ENCODE results near the gene ACTR3.
A peak's percentile ranks its signal among the peaks of the same experiment; 100 is the strongest.
"Not testable (repeated sequence)": the region's sequence is repeated elsewhere in the genome, so short reads cannot be mapped to it uniquely, and the experiment has no call there.

Gene ACTR3

DNA sequence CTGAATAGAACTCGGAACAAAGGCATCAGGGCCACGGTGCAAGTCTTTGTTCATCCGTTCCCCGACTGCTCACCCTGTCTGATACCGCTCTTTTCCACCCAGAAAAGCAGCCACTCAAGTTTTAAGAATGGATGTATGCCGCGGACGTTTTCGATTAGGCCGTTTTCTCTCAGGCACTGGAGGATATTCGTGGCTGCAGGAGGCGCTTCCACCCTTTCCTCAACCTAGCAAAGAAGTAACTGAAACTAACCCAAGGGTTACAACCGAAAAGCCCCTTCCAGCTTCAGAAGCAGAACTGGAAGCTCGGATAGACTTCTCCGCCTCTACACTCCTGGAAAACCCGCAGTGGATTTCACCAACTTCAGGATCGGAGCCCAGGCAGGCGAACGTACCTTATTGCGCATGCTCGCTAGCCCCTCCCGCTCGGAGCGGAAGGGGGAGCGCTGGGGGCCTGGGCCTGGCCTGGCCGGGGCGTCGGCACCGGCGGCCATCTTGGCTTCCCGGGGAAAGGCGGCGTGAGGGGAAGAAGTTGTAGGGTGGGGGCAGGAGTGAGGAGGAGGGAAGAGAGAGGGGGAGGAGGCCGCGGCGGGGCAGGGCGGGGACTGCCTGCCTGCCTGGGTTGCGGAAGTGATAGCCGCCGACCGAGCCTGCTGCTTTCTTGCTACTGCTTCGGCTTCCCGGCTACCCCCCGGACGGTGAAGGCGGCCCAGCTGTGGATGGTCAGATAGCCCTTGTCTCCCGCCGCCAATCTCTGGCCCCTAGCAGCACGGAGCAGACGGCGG, at the start of gene ACTR3:
TSS of gene ACTR3 (plus strand) at position 619 of the 782 bp plus-strand sequence. CDS start 191 bp downstream, outside the sequence.
- peak; percentile 95 to 97 (median 96) for DNase-seq (ENCODE audit: low read depth in 3 of 3)

DNA sequence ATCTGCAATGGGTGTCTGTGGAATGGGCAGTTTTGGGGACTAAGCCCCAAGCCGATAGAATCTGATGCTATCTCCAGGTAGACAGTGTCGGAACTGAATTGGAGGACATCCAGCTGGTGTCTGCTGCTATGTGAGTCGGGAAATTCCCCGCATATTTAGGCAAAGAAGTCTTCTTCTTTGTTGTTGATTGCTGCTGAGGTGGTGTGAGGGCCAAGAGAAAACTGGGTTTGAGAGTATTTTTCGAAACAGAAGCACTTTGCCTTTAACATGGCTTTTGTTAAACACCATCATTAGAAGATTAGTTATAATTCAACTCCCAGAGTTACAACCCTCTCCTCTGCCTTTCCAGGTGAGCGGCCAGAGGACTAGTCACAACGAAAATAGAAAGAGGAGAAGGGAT, 49.4 kb upstream of the ACTR3 start:
- DNase-seq (ENCODE audit: low read depth in 3 of 3): no peak

DNA sequence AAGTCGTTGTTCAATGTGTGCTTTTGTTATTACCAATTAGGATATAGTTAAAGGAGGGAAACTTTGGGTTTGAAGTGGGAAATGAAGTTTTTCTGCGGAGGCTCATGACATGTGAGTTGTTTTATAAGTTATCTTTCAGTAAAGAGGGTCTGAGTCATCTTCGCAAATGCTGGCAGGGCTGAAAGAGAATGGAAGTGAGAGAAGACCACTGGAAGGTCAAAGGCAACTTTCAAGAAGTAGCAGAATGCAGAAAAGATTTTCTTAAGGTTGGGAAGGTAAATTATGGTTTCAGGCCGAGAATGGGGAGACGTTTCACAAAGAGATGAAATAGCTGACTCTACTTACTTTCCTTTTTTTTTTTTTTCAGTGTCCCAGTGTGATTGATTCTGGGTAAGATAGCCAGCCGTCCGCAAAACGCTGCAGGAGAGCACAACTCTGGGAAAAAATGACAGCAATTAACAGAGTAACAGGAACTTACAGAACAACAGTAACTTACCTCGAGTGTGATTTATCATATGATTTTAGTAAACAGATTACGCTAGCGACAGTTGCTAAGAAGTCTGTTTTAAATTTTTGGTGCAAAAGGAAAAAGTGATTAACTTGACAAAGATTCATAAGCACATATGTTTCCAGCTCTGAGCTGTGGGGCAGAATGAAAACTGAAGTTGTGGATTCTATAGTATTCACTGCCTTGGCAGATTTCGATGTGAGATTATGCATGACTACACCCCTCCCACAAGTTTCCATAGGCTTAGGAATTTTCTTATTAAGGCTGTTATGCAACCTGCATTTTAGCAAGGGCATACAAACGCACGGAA, 46.8 kb upstream of the ACTR3 start:
- no peak for DNase-seq (ENCODE audit: low read depth in 3 of 3)

DNA sequence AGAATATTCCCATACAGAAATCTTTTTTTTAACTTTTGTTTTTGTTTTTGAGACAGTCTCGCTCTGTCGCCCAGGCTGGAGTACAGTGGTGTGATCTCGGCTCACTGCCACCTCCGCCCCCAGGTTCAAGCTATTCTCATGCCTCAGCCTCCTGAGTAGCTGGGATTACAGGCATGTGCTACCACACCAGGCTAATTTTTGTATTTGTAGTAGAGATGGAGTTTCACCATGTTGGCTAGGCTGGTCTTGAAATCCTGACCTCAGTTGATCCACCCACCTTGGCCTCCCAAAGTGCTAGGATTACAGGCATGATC, 46.2 kb upstream of the ACTR3 start:
- not testable (repeated sequence) for DNase-seq (ENCODE audit: low read depth in 3 of 3)

DNA sequence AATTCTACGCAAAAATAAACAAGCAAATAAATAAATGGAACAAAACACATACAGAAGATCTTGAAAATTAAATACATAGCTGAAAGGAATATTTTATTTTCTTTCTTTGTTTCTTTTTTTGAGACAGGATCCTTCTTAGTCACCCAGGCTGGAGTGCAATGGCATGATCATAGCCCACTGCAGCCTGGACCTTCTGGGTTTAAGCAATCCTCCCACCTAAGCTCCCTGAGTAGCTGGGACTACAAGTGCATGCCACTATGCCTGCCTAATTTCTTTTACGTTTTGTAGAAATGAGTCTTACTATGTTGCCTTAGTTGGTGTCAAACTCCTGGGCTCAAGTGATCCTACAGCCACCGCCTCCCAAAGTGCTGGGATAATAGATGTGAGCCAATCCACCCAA, 44.6 kb upstream of the ACTR3 start:
- DNase-seq (ENCODE audit: low read depth in 3 of 3): no peak

DNA sequence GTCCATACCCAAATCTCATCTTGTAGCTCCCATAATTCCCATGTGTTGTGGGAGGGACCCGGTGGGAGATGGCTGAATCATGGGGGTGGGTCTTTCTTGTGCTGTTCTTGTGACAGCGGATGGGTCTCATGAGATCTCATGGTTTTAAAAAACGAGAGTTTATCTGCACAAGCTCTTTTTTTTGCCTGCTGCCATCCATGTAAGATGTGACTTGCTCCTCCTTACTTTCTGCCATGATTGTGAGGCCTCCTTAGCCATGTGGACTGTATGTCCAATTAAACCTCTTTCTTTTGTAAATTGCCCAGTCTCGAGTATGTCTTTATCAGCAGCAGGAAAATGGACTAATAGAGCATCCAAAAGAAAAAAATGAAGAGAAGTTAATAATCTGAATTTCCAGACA, 44.1 kb upstream of the ACTR3 start:
- DNase-seq (ENCODE audit: low read depth in 3 of 3): not testable (repeated sequence)

DNA sequence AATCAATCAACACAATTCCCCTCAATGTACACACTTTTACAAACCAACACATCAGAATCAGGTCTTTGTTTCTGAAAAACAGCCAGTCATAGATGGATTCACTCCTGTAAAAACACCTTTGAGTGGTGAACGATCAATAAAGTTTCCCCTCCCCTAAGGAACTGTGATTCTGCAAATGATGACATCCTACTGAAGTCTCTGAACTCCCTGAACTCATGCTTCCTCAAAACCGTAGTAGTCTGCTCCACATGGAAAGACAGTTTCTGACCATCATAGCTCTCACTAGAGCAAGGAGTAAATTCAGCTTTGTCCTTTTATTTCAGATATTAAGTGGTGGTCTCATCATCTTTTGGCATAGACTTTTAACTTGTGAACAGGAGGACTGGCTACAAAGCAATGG, 43.5 kb upstream of the ACTR3 start:
- DNase-seq (ENCODE audit: low read depth in 3 of 3): no peak

DNA sequence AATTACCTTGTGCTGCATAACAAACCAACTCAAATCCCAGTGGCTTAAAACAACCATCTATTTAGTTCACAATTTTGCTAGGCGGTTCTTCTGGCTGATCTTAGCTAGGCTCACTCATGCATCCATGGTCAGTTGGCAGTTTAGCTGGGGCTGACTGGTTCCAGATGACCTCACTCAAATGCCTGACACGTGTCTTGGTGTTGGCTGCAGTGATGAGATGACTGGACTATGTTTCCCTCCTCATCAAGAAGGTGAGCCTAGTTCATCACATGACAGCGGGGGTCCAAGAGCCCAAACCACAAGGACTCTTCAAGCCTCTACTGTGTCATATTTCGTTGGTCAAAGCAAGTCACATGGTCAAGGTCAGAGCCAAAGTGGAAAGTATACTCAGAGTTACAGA, 42.7 kb upstream of the ACTR3 start:
- DNase-seq (ENCODE audit: low read depth in 3 of 3): no peak

DNA sequence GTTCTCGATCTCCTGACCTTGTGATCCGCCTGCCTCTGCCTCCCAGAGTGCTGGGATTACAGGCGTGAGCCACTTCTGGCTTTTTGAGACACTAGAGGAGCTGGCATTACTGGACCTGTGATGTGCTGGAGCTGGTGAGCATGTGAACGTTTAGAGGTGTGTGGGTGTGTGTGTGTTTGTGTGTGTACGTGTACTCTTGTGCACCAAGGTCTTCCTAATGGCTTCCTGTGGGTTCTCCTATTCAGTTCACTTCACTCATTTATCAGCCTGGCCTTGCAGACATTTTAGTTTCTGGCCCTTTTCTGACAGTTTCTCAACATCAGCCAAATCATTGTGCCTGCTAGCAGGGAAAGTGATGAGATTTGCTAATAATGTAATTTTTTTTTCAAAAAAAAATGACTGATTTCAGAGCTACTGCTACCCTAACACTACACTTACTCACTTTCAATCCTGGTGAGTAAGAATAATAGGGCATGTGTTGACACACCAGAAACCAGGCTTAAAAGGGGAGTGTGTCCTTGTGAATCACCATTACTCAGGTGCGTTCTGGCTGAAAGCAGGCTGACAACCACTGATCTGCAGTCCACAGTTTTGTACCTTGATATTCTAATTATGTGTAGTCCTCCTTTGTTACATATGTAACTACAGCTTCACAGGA, 41.0 kb upstream of the ACTR3 start:
- peak in 2 of 3 experiments; percentile 19 to 34 for DNase-seq (ENCODE audit: low read depth in 3 of 3)

DNA sequence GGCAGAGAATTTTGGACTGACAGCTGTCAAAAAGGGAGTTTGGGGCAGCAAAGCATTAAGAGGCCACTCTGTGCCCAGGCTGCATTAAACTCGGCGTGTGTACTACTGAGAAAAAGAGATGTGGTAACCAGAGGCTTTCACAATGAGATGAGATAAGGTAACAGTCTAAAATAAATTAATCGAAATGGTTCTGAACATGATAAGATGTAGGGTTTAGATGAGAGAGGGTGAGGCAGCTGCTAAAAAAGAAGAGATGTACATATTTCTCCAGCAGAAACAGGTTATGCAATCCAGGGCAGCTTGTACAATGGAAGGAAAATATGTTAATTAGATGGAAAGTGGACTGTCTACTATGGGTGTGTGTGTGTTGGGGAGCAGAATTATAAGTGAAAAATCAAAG, 39.2 kb upstream of the ACTR3 start:
- DNase-seq (ENCODE audit: low read depth in 3 of 3): no peak

DNA sequence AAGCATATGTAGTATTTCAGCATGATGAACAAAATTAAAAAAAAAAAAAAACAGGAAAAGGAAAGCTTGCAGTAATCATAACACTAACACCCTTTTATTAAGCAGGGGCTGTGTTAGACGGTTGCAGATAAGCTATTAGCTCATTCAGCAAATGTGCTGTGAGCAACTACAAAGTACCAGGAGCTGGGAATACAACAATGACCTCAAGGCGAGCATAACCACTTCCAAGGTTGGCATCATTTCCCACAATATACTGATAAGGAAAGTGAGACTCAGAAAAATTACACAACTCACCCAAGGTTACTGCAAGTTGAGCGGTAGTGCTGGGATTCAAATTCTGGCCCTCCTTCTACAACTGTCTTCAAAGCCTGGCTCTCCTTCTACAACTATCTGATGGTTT, 38.2 kb upstream of the ACTR3 start:
- DNase-seq (ENCODE audit: low read depth in 3 of 3): no peak

DNA sequence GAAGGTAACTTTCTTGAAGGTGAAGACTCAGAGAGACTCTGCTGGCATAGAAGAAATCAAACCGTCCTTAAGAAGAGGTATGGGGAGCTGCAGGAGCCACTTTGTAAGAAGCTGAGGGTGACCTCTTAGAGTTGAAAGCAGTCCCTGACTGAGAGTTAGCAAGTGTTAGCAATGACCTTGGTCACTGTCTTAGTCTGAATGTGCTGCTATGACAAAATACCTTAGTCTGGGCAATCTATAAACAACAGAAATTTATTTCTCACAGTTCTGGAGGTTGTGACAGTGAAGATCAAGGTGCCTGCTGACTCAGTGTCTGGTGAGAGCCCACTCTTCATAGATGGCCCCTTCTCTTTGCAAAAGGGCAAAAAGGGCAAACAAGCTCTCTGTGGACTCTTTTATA, 35.7 kb upstream of the ACTR3 start:
- no peak for DNase-seq (ENCODE audit: low read depth in 3 of 3)

DNA sequence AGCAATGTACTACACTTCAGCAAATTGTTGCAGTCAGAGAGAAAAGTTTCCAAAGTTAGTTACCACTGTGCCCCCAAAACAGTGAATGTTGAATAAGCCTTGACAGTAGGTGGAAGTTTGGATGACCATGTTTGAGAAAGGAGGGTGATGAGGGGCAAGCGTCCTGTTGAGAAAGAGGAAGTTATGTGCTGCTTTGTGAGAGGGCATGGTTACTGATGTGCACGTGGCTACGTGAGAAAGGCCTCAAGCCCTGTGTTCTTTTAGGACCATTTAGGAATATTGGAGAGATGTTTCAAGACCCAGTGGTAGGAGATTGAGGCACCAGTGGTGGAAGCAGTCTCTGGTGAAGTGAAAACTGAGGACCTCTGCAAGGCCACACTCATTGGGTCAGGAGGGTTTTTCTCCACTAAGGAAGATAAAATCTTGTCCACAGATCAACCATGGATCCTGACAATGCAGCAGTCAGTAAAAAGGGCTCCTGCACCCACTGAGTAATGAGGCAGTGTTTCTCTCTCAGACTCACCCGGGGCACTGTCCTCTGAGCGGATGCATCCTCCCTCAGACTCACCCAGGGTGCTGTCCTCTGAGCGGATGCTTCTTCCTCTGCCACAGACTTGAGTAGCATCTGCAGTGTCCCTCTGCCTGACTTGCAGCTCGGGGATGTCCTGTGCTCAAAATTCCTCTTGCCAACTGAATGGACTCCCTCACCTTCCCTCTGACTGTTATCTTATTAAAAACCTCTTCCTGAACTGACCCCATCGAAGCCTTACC, 34.7 kb upstream of the ACTR3 start:
- no peak for DNase-seq (ENCODE audit: low read depth in 3 of 3)

DNA sequence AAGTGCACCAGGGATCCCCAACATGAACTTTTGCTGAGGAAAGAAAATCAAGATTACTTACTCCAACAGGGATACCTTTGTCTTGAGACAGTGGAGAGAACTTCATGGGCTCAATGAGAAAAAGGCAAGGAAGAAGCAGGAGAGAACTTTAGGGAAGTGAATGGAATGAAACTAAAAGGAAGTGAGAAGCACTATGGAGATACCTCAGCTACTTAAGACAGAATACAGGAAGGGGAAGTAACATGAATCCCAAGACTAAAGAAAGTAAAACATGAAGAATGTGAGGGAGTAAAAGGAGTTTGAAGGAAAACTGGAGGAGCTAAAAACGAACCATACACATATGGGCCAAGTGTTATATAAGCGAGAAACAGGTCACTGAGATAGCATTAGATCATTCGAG, 32.4 kb upstream of the ACTR3 start:
- no peak for DNase-seq (ENCODE audit: low read depth in 3 of 3)

DNA sequence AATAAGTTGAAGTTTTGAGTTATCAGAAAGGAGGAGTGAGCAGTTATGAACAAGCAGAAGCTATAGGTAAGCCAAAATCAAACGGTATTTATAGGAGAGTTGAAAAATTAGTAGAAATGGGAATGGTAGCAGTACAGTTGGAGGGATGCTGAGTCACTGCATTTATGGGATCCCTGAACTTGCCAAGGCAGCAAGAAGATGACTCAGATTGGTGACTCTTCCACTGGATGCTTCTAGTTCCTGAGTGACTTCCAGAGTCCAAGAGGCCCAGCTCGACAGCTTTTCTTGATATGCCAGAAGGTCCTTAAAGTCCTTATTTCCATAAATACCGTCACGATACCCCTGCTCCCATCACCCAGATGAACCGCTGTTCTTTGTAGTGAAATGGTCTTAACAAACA, 31.1 kb upstream of the ACTR3 start:
- DNase-seq (ENCODE audit: low read depth in 3 of 3): no peak

DNA sequence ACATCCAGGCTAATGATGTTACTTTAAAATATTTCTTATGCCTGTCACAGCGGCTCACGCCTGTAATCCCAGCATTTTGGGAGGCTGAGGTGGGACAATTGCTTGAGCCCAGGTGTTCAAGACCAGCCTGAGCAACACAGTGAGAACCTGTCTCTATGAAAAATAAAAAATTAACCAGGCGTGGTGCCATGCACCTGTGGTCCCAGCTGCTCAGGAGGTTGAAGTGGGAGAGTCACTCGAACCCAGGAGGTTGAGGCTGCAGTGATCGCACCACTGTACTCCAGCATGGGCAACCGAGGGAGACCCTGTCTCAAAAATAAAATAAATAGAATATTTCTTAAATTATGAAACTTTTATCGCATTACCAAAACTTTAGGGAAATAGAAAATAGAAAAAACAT, 28.1 kb upstream of the ACTR3 start:
- DNase-seq (ENCODE audit: low read depth in 3 of 3): no peak

DNA sequence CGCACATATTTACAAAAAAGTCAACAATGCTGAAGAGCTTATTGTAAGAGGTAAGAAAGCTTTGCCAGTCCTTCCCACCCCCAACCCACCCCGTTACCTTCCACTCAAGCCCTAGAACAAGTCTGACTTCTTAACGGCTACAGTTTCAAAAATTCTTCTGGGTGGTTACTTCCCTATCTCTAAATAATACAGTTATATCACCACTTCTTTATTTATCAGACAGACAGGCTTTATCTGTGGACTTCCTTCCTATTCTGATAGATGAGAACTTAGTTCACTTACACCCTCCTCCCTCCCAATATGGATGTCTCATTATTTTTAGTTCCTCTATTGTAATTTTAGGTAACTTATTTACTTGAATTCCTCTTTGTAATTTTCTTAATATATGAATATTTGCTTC, 26.7 kb upstream of the ACTR3 start:
- no peak for DNase-seq (ENCODE audit: low read depth in 3 of 3)

DNA sequence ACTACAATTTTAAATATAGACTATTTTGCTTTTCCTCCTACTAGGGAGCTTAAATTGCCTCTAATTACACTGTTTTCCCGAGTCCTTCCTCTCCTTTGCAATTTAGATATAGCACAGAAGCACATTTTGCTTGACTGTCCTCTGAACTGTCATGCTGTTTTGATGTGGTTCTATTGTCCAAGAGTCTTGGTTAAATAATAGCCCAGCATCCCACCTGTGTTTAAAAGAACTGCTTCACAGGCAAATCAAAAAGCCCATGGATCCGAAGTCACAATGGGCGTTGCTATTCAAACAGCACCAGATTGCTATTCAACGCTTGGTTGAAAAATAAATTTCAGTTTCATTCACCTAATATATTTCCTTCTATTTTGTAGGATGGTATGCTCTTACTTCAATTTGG, 22.3 kb upstream of the ACTR3 start:
- no peak for DNase-seq (ENCODE audit: low read depth in 3 of 3)

DNA sequence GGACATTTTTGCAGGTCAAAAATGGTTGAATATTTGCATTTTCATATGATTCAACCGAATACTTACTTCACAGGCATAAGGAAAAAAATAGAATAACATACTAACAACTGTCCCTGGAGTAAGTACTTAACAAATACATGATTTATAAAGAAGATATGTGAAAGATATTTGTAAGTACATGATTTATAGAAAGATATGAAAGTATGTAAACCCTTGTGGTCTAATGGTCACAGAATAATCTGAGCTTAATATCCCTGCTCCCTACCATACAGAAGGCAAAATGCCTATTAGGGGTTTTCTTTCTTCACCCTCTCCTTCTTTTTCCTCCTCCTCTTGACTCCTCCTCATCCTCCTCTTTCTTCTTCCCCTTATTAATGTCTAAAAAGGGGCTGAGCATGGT, 20.6 kb upstream of the ACTR3 start:
- DNase-seq (ENCODE audit: low read depth in 3 of 3): no peak

DNA sequence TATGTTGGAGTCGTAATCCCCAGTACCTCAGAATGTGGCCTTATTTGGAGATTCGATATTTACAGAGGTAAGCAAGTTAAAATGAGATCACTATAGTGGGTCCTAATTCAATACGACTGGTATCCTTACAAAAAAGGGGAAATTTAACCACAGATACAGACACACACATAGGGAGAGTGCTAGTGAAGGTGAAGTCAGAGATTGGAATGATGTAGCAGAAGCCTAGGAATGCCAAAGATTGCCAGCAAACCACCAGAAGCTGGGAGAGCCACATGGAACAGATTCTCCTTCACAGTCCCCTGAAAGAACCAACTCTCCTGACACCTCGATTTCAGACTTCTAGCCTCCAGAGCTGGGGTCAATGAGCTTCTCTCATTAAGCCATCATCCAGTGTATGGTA, 17.7 kb upstream of the ACTR3 start:
- no peak for DNase-seq (ENCODE audit: low read depth in 3 of 3)

DNA sequence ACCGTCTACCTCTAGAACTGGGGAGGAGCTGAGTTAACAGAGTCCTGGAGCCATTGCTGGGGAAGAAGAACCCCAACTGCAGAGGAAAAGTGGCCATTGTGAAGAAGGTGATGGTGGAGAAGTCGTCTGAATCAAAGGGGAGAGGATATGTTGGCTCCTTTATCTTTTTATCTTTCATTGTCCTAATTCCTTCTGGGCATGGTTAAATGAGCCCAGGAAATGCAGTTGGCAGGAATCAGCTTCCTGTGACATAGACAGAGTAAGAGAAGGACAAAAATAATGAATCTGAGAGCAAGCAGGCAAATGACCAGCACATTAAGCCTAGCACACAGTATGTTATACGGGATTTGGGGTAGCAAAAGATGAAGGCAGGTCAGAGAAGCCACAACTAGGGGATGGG, 16.0 kb upstream of the ACTR3 start:
- no peak for DNase-seq (ENCODE audit: low read depth in 3 of 3)

DNA sequence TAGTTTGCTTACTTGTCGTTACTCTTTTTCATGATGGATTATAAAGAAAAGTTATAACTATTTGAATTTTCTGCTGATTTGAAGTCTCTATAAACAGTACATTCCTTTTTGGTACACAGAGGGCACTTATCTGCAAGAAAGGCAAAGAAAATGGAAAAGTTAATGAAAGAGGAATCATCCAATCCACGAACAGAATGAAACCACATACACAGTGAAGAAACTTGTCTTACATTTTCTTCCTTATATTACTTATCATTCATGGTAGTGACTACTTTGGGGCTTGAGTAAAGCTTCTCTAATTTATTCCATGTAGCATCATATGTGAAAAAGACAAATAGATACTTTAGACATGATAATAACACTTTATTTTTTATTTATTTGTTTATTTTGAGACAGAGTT, 14.8 kb upstream of the ACTR3 start:
- no peak for DNase-seq (ENCODE audit: low read depth in 3 of 3)

Data from stimulated activated CD4-positive, alpha-beta T cell treated with anti-CD3 and anti-CD28 coated beads, TNF-alpha, amount 100 ng/mL, for 24 hours (primary cell).